ENCODE measurements around the gene NUTM2A.
A peak's percentile ranks its signal among the peaks of the same experiment; 100 is the strongest.
"Not testable (repeated sequence)": the region's sequence is repeated elsewhere in the genome, so short reads cannot be mapped to it uniquely, and the experiment has no call there.

Gene NUTM2A

GRCh38 chr10:87225148-87225547, at the start of gene NUTM2A:
NUTM2A (plus strand) TSS chr10:87225448; CDS start chr10:87225831, 383 bp downstream.
- not testable (repeated sequence) for DNase-seq

- DNase-seq, result not testable (repeated sequence)
Observed at GRCh38 chr10:87177587-87177986, 47.7 kb upstream of the NUTM2A start.

GRCh38 chr10:87184421-87184820, 40.8 kb upstream of the NUTM2A start:
- peak; percentile 33 to 44 for DNase-seq

GRCh38 chr10:87186016-87186415, 39.2 kb upstream of the NUTM2A start:
- not testable (repeated sequence) for DNase-seq

GRCh38 chr10:87187573-87187972, 37.7 kb upstream of the NUTM2A start:
- not testable (repeated sequence) for DNase-seq

- DNase-seq, result not testable (repeated sequence)
Observed at GRCh38 chr10:87191841-87192240, 33.4 kb upstream of the NUTM2A start.

- peak; percentile 72 for DNase-seq
Observed at GRCh38 chr10:87200924-87201323, 24.3 kb upstream of the NUTM2A start.

GRCh38 chr10:87204801-87205200, 20.4 kb upstream of the NUTM2A start:
- peak in 1 of 2 donors; percentile 18 for DNase-seq

- DNase-seq, result not testable (repeated sequence)
Observed at GRCh38 chr10:87206922-87207321, 18.3 kb upstream of the NUTM2A start.

GRCh38 chr10:87210309-87210708, 14.9 kb upstream of the NUTM2A start:
- DNase-seq, result not testable (repeated sequence)

- not testable (repeated sequence) for DNase-seq
Observed at GRCh38 chr10:87211848-87212247, 13.4 kb upstream of the NUTM2A start.

GRCh38 chr10:87213150-87213765, 12.0 kb upstream of the NUTM2A start:
- not testable (repeated sequence) for DNase-seq

GRCh38 chr10:87213806-87214205, 11.4 kb upstream of the NUTM2A start:
- not testable (repeated sequence) for DNase-seq

GRCh38 chr10:87216120-87216519, 9.1 kb upstream of the NUTM2A start:
- DNase-seq, result peak; percentile 11 to 14

- not testable (repeated sequence) for DNase-seq
Observed at GRCh38 chr10:87219370-87219769, 5.9 kb upstream of the NUTM2A start.

GRCh38 chr10:87222789-87223188, 2.5 kb upstream of the NUTM2A start:
- DNase-seq, result not testable (repeated sequence)

- not testable (repeated sequence) for DNase-seq
Observed at GRCh38 chr10:87228247-87228646, 3.0 kb downstream of the NUTM2A start.

GRCh38 chr10:87229211-87229610, 4.0 kb downstream of the NUTM2A start:
- DNase-seq, result not testable (repeated sequence)

- not testable (repeated sequence) for DNase-seq
Observed at GRCh38 chr10:87234854-87235253, 9.6 kb downstream of the NUTM2A start.

GRCh38 chr10:87237244-87237643, 12.0 kb downstream of the NUTM2A start:
- DNase-seq, result not testable (repeated sequence)

- DNase-seq, result not testable (repeated sequence)
Observed at GRCh38 chr10:87239346-87239808, 14.1 kb downstream of the NUTM2A start.

- not testable (repeated sequence) for DNase-seq
Observed at GRCh38 chr10:87242192-87242591, 16.9 kb downstream of the NUTM2A start.

GRCh38 chr10:87247335-87247734, 22.1 kb downstream of the NUTM2A start:
- not testable (repeated sequence) for DNase-seq

- peak; percentile 2 to 12 for DNase-seq
Observed at GRCh38 chr10:87248818-87249353, 23.6 kb downstream of the NUTM2A start.

Measured in inflammatory macrophage treated with lipopolysaccharide for 1 hour (primary cell).